Mesothelial cell of epicardium (in vitro differentiated cells): Measurements from ENCODE around the gene NDFIP1. TPM values are rescaled to one million over a fixed set of nuclear protein-coding genes. Genes with fewer than 3 reads are reported as not detected.
"Not testable (repeated sequence)": the region's sequence is repeated elsewhere in the genome, so short reads cannot be mapped to it uniquely, and the experiment has no call there.

ENCODE experiments used
- DNase-seq, 2 experiments: peaks; one replicate each; pipeline ENCODE4 v3.0.0; 2021; ENCODE audit warnings: low spot score in 2 of 2; ENCODE audit not compliant: unreplicated experiment in 2 of 2
- H3K27ac Mint-ChIP-seq: 2 replicates; pipeline ENCODE4 v1.8.0; 2021; ENCODE audit warnings: mixed read lengths
- H3K27me3 Mint-ChIP-seq: 2 replicates; pipeline ENCODE4 v1.8.0; 2021; ENCODE audit warnings: low read depth, mixed read lengths
- H3K36me3 Mint-ChIP-seq: 2 replicates; pipeline ENCODE4 v1.8.0; 2021; ENCODE audit warnings: mixed read lengths
- H3K4me1 Mint-ChIP-seq: 2 replicates; pipeline ENCODE4 v1.8.0; 2021; ENCODE audit warnings: mixed read lengths
- H3K4me3 Mint-ChIP-seq: 2 replicates; pipeline ENCODE4 v1.8.0; 2021; ENCODE audit warnings: mild to moderate bottlenecking, moderate library complexity, mixed read lengths
- H3K9me3 Mint-ChIP-seq: 2 replicates; pipeline ENCODE4 v1.8.0; 2021; ENCODE audit warnings: mixed read lengths
- CTCF ChIP-seq: fragments of 200-600 bp; sonication (generic); IDR thresholded peaks from one replicate; pipeline ENCODE4 v1.5.0; 2021; ENCODE audit warnings: antibody characterized with exemption; ENCODE audit not compliant: unreplicated experiment
- total RNA-seq: library from RNA; stranded (reverse); gene quantifications from 3 replicates; pipeline ENCODE4 v1.2.1, GENCODE V29; 2021

The NDFIP1 gene
- total RNA-seq, 1 donor from 2014 or later = 67.9 TPM

GRCh38 chr5:142186857-142187594, 78.4 kb downstream of the NDFIP1 start:
- Mint-ChIP-seq H3K27me3 (no peaks in the 10 kb centered on the region), H3K9me3 (no peaks in the 10 kb centered on the region), H3K27ac (no peak overlapping the region), H3K4me3 (no peak overlapping the region), H3K4me1 (peaks cover 26% of the 10 kb centered on the region), H3K36me3 (no peaks in the 10 kb centered on the region)
- no peak for TF ChIP-seq CTCF
- no peak for DNase-seq

- H3K9me3 Mint-ChIP-seq, H3K27me3 Mint-ChIP-seq, H3K36me3 Mint-ChIP-seq, DNase-seq, H3K27ac Mint-ChIP-seq, H3K4me3 Mint-ChIP-seq: not testable (repeated sequence)
- peaks cover 28% of the 10 kb centered on the region for H3K4me1 Mint-ChIP-seq
These were observed 80.1 kb downstream of the NDFIP1 start for GRCh38 chr5:142188691-142189090.

GRCh38 chr5:142189813-142190212, 81.2 kb downstream of the NDFIP1 start:
- H3K36me3 Mint-ChIP-seq = no peaks in the 10 kb centered on the region
- H3K4me3 Mint-ChIP-seq = no peak overlapping the region
- no peaks in the 10 kb centered on the region for H3K9me3 Mint-ChIP-seq
- peaks cover 27% of the 10 kb centered on the region for H3K4me1 Mint-ChIP-seq
- no peak for TF ChIP-seq CTCF
- H3K27ac Mint-ChIP-seq = no peak overlapping the region
- no peak for DNase-seq
- no peaks in the 10 kb centered on the region for H3K27me3 Mint-ChIP-seq

GRCh38 chr5:142191776-142192175, 83.2 kb downstream of the NDFIP1 start:
- no peak for DNase-seq
- peaks cover 11% of the 10 kb centered on the region for H3K4me1 Mint-ChIP-seq
- no peak overlapping the region for H3K4me3 Mint-ChIP-seq
- no peaks in the 10 kb centered on the region for H3K36me3 Mint-ChIP-seq
- TF ChIP-seq CTCF = no peak
- no peak overlapping the region for H3K27ac Mint-ChIP-seq
- H3K27me3 Mint-ChIP-seq = no peaks in the 10 kb centered on the region
- H3K9me3 Mint-ChIP-seq = no peaks in the 10 kb centered on the region

GRCh38 chr5:142192286-142193113, 83.9 kb downstream of the NDFIP1 start:
- no peaks in the 10 kb centered on the region for H3K36me3 Mint-ChIP-seq
- no peak for DNase-seq
- H3K27me3 Mint-ChIP-seq = no peaks in the 10 kb centered on the region
- H3K27ac Mint-ChIP-seq = no peak overlapping the region
- no peak for TF ChIP-seq CTCF
- H3K9me3 Mint-ChIP-seq = no peaks in the 10 kb centered on the region
- peaks cover 9% of the 10 kb centered on the region for H3K4me1 Mint-ChIP-seq
- no peak overlapping the region for H3K4me3 Mint-ChIP-seq

- Mint-ChIP-seq H3K27me3 (no peaks in the 10 kb centered on the region), H3K36me3 (no peaks in the 10 kb centered on the region), H3K4me3 (no peak overlapping the region), H3K27ac (no peak overlapping the region), H3K9me3 (no peaks in the 10 kb centered on the region), H3K4me1 (peaks cover 6% of the 10 kb centered on the region)
- no peak for TF ChIP-seq CTCF
- DNase-seq = no peak
These were observed 84.5 kb downstream of the NDFIP1 start for GRCh38 chr5:142193114-142193428.
